HL-60 (cell line): ENCODE results near the gene FAM107B.
A peak's percentile ranks its signal among the peaks of the same experiment; 100 is the strongest.

ENCODE experiments used
- DNase-seq, 2 experiments: peaks; one replicate each; pipeline ENCODE4 v3.0.0-alpha.2; 2010 to 2020; ENCODE audit warnings: low read depth in 1 of 2, low spot score in 1 of 2
- H3K27ac ChIP-seq: fragments of 250-450 bp; sonication (Bioruptor Pico); replicated peaks from 2 replicates; pipeline ENCODE4 v1.5.1; 2020; ENCODE audit warnings: mild to moderate bottlenecking, moderate library complexity
- H3K27me3 ChIP-seq: fragments of 250-450 bp; sonication (Bioruptor Pico); 2 replicates; pipeline ENCODE4 v1.5.1; 2021; ENCODE audit warnings: mild to moderate bottlenecking, moderate library complexity; ENCODE audit not compliant: insufficient read depth, poor library complexity, severe bottlenecking
- H3K4me3 ChIP-seq: replicated peaks from 2 replicates; pipeline ENCODE4 v1.5.1; 2011; ENCODE audit warnings: mild to moderate bottlenecking, control low read depth, low read length; ENCODE audit not compliant: insufficient read depth
- CTCF ChIP-seq: IDR thresholded peaks from one replicate; pipeline ENCODE4 v1.5.1; 2011; ENCODE audit warnings: low read length, control low read depth, inconsistent platforms; ENCODE audit not compliant: insufficient read depth
- GABPA ChIP-seq: IDR thresholded peaks from 2 replicates; pipeline ENCODE4 v1.6.1; 2012; ENCODE audit warnings: low read depth
- POLR2AphosphoS5 ChIP-seq: IDR thresholded peaks from 2 replicates; pipeline ENCODE4 v1.6.1; 2012; ENCODE audit warnings: low read depth
- REST ChIP-seq: IDR thresholded peaks from 2 replicates; pipeline ENCODE4 v1.6.1; 2012; ENCODE audit warnings: low read depth; ENCODE audit not compliant: insufficient replicate concordance
- SPI1 ChIP-seq: IDR thresholded peaks from 2 replicates; pipeline ENCODE4 v1.6.1; 2012; ENCODE audit warnings: low read depth, mild to moderate bottlenecking, borderline replicate concordance

The FAM107B gene

GRCh38 chr10:14588084-14588937 lies 186.4 kb downstream of the FAM107B start:
- peak overlapping the region; percentile 55 for H3K27ac ChIP-seq
- no peak for TF ChIP-seq POLR2AphosphoS5
- TF ChIP-seq CTCF, result no peak
- TF ChIP-seq SPI1, result no peak
- TF ChIP-seq REST, result no peak
- no peak for TF ChIP-seq GABPA
- DNase-seq, result peak in 1 of 2 experiments; percentile 40

GRCh38 chr10:14587540-14588083 lies 187.1 kb downstream of the FAM107B start:
- no peak for DNase-seq
- Histone ChIP-seq H3K4me3 (no peak overlapping the region), H3K27ac (peak overlapping the region; percentile 55), H3K27me3 (no peaks in the 10 kb centered on the region)
- TF ChIP-seq SPI1 (no peak), GABPA (no peak), CTCF (no peak), REST (no peak), POLR2AphosphoS5 (no peak)

More at GRCh38 chr10:14588084-14588937, 186.4 kb downstream of the FAM107B start:
- Histone ChIP-seq H3K27me3 (no peaks in the 10 kb centered on the region), H3K4me3 (no peak overlapping the region)

GRCh38 chr10:14586901-14587300 lies 187.8 kb downstream of the FAM107B start:
- Histone ChIP-seq H3K27ac (peak overlapping the region; percentile 55; the same call in 1 of the 2 replicates), H3K4me3 (no peak overlapping the region), H3K27me3 (no peaks in the 10 kb centered on the region)
- DNase-seq, result no peak
- no peak for TF ChIP-seq SPI1
- no peak for TF ChIP-seq CTCF
- TF ChIP-seq POLR2AphosphoS5, result no peak
- TF ChIP-seq REST, result no peak
- TF ChIP-seq GABPA, result no peak
